H54 (cell line): ENCODE results near the gene TRAPPC3.

Experiments
- DNase-seq: peaks from one replicate; pipeline ENCODE4 v3.0.0; 2011; ENCODE audit warnings: low spot score, mixed read lengths; ENCODE audit not compliant: insufficient read length
- FAIRE-seq: peaks from 3 replicates; lab custom pipeline; 2011; peaks lifted over from hg19 to GRCh38; lab: Jason Lieb, UNC
- POLR2A ChIP-seq: IDR thresholded peaks from 2 replicates; pipeline ENCODE4 v1.6.1; 2011; ENCODE audit warnings: low read depth, mild to moderate bottlenecking, low read length

Gene TRAPPC3

DNA sequence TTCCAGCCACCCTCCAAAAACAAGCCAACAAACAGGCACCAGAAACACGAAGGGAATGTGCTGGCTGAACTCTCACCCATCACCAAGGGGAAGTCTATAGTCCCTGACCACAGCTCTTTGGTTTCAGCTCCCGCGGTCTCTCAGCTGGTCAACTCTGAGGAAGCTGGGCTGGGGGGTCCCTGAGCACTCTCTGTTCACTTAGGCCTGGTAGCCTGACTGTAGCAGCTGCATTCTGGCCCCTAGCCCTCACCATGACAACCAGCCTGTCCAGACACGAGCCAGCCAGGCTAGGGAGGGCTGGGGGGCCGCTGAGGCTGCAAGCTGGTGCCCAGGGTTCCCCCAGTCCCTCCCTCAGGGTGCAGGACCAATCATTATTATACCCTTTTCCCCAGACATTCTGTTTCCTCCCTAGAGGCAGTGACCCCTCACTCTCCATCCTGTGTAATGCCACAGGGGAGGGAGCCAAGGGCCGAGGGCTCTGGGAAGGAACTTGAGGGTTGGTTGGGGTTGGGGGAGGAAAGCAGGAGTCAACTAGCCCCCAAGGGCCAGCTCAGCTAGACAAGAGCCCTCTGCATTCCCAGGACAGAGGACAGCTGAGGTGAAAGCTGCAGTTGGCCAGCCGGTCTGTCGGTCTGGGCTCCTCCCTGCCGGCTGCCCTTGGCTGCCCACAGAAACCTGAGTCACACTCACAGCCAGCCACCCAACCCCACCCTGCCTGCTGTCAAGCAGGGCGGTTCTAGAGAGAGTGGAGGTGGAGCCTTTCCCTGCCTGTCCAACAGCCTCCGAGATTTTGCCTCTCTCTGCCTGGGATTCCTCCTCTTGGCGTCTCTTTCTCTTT, 1.2 kb upstream of the TRAPPC3 start:
- peak; percentile 73 for TF ChIP-seq POLR2A
- DNase-seq (peak; percentile 89), FAIRE-seq (peak; percentile 68)

DNA sequence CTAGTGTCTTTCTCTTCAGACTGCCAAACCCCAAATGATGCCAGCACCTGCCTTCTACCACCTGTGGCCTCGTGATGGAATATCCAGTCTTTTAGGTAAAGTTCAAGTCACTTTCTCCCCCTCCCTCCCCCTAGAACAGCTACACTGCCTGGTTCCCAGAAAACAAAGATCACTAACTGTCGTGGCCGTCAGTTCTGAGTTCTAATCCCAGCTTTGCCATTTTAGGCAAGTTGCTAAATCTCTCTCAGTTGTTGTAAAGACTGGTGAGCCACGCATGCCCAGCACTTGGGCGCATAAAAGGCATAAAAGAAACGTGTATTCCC, 648 bp upstream of the TRAPPC3 start:
- DNase-seq, result no peak
- no peak for TF ChIP-seq POLR2A
- no peak for FAIRE-seq

DNA sequence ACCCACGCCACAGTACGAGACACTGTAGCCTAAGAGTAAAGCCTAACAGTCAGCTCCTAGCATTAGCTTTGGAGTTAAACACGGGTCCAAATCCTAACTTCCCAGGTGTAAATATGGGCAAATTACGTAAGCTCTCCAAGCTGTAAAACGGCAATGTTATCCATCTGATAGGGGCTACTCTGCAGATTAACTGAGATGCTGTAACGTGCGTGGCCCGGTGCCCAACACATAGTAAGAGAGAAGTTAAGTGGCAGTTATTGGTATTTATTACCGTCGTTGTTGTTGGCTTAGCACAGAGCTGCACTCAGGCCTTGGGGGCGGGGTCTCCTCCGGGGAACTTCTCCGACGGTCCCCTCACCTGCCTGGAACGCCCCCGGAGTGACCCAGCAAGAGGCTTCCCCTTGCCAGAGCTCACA, 457 bp downstream of the TRAPPC3 start:
- no peak for TF ChIP-seq POLR2A
- DNase-seq (no peak), FAIRE-seq (no peak)

DNA sequence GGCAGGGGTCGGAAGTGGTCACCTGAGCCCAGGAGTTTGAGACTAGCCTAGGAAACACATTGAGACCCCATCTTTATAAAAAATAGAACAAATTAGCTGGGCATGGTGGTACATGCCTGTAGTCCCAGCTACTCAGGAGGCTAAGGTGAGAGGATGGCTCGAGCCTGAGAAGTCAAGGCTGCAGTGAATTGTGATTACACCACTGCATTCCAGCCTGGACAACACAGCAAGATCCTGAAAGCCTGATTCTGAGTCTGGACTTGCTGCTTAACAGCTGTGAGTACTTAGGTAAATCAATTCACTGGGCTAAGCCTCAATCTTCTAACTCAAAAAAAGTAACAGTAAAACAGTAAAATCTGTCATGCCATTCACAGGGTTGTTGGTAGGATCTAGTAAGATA, 4.9 kb downstream of the TRAPPC3 start:
- TF ChIP-seq POLR2A, result no peak
- no peak for FAIRE-seq
- DNase-seq, result no peak

DNA sequence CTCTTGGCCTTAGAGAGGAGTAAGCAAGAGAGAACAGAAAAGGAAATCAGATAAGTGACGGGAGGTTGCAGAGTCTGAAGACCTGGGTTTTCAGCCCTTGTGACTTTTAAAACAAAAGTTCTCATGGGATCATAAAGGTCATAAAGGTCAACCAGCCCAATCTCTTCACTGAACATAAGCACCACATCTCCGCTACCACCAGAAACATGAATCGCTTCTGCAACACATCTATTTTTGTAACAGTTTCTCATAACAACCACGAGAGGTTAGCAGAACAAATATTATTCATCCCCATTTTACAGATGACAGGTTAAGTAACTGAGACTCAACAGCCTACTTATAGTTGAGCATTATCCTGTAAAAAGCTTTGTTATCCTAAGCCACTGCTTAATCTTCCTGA, 5.9 kb downstream of the TRAPPC3 start:
- no peak for FAIRE-seq
- no peak for DNase-seq
- no peak for TF ChIP-seq POLR2A

DNA sequence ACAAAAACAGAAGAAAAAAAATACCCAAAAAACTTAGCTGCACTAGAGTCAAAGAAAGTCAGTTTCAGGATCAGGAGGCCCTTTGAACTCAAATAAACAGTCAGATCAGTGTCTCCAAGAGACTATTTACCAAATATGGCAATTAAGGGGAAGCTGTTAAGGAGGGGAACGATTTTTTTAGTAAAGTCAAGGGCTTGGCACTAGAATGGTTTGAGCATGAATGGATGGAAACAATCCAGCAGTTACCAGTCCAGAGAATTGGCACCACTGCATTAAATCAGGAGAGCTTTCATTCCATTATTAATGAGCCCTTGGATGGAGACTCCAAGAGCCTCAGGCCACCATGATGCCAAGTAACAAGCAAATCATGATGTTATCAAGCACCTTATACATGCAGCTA, 7.2 kb downstream of the TRAPPC3 start:
- DNase-seq, result no peak
- no peak for TF ChIP-seq POLR2A
- no peak for FAIRE-seq

DNA sequence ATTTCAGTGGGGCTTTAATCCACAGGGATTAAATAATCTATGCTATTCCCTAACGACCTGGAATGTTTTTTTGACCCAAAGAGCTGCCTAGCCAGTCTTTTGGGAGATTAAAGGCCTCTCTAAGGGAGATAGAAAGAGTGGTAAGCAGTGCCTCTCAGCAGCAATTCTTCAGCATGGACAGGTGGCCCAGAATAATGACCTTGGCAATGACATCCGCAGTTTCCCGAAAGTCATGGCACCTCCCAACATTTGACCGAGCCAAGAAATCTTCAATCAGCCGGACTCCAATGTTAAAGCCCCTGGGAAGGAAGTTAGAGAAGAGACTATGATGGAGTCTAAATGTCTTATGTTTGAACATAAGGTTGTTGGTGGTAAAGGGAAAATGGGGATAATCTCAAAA, 9.8 kb downstream of the TRAPPC3 start:
- DNase-seq (no peak), FAIRE-seq (no peak)
- TF ChIP-seq POLR2A, result no peak

DNA sequence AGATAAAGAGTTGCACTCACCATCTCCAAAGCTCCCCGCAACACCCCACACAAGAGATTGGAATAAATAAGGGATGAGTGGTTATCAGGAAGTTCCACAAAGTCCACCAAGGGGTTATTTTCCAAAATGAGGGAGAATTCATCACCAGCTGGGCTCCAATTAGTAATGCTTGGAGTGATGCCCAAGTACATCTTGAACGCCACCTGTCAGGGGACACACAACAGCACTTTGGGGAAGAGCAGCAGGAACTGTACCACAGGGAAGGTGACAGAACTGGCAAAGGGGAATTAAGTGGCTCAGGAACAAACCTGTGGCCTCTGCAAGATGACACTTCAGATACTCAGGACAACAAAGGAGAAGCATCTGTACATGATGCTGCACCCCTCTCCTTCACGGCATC, 11.5 kb downstream of the TRAPPC3 start:
- TF ChIP-seq POLR2A, result no peak
- no peak for FAIRE-seq

DNA sequence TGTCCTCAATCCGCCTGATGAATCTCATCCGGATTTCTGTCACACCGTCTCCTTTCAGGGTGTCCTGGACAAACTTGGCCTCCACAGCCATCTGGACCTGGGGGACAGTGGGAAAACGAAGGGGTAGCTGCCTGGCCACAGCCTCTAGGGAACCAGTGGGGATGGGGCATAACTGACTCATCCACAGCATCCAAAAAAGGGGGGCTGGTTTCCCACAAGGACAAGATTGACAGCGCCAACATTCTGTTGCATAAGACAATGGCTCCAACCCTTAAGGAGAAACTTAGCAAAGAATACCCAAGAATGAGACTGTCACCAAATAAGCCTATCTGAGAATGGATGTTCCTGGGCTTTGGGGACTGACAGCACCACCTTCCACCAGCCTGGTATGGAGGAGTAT, 12.1 kb downstream of the TRAPPC3 start:
- DNase-seq (no peak), FAIRE-seq (no peak)
- TF ChIP-seq POLR2A, result no peak

More for the DNA sequence above, 11.5 kb downstream of the TRAPPC3 start:
- DNase-seq, result no peak

DNA sequence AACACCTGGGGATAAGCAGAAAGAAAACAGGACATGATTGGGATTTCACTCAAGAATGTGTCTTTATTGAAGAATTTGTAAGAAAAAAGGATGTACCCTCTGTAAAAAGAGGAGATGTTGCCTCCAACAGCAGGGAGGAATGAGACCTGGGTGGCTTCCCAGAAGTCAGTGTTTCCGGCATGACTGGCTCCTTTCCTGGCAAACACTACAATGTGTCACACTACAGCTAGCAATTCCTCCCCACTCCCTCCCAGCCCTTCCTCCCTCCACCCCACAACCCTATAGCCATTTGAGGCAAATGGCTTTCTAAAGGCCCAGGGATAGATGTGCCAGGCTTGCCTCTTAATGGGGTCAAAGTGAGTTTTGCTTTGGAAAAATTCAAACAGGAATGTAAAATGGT, 12.8 kb downstream of the TRAPPC3 start:
- FAIRE-seq, result no peak
- no peak for TF ChIP-seq POLR2A
- peak; percentile 69 for DNase-seq

DNA sequence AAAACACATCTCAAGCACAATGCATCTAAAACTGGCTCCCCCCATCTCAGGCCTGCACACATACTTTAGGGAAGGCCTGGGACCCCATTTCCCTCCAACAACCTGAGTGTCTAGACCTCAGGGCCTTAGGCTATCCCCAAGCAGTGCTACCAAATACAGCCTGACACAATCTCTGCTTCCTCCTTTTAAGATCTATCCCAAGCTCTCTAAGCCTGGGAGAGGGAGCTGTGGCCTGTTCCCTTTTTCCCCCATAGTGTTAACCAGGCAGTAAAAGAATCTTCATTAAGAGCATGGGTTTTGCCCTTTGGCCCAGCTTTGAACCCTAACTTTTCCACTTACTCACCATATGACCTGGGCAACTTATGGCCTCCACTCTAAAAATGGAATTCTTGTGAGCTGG, 13.5 kb downstream of the TRAPPC3 start:
- TF ChIP-seq POLR2A, result no peak
- no peak for DNase-seq
- FAIRE-seq, result no peak

DNA sequence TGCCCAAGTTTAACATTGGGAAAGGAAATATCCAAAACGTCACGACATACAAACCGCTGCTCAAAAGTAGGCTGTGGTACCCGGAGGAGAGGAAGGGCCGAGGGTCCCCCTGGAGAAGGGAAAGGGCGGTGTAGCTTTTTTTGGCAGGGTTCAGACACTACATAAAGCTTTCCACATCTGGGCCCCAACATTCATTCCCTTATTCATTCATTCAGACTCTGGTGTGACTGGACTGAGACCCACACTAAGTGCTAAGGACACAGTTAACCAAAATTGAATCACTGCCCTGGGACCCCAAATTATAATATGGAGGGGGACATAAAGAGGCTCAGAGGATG, 14.0 kb downstream of the TRAPPC3 start:
- FAIRE-seq, result no peak
- no peak for DNase-seq
- no peak for TF ChIP-seq POLR2A

DNA sequence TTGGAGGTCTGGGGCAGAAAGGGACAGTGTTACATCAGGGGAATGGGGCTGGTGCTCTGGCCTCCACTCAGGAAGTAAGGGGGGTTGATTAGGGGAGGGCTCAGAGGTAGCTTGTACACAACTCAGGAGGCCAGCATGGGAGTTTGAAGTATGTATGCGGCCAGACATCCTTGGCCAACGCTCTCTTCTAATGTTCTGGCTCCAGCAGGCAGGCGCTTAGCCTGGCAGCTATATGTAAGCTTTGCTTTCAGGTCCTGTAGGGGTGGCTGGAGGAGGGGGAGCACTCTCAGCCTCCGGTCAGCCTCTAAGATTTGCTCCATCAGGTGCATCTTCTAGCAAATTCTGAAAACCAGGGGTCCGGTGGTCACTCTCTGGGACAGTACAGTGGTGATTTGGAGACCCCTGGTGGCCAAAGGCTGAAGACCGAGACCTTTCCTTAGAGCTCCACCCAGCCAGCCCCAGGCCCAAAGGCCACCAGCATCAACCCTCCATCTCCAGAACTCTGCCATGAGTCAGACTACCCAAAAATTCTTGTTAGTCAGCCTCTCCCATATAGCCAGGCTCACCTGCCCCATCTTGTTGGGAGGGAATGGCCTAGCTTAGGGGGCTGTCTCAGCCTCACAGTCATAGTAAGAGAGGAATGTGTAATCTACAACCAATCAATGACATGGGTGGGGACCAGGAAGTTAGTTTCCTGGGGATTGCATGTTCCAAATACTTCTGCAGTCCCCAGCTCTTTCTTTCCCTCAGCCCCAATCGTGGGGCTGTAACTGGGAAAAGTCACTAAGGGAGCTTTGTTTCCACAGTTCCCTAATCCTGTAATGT, 14.6 kb downstream of the TRAPPC3 start:
- no peak for FAIRE-seq
- TF ChIP-seq POLR2A, result no peak
- peak; percentile 65 for DNase-seq

DNA sequence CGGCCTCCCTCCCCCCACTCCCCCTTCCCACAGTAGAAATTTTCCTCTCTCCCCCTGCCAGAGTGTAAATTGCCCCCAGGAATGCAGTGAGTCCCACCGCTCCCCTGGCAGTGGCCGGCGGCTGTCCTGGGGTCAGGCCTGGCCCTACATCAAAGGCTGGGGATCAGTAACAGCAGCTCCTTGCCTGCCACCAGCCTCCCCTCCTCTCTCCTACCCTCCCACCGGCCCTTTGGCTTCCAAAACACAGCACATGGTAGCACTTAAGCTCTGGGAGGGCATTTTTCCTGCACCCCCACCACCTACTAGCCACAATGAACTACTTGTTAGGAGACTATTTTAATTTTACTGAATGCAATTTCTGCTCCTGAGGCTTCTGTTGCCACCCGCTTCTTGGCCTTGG, 15.3 kb downstream of the TRAPPC3 start:
- TF ChIP-seq POLR2A, result no peak
- FAIRE-seq (no peak), DNase-seq (no peak)

DNA sequence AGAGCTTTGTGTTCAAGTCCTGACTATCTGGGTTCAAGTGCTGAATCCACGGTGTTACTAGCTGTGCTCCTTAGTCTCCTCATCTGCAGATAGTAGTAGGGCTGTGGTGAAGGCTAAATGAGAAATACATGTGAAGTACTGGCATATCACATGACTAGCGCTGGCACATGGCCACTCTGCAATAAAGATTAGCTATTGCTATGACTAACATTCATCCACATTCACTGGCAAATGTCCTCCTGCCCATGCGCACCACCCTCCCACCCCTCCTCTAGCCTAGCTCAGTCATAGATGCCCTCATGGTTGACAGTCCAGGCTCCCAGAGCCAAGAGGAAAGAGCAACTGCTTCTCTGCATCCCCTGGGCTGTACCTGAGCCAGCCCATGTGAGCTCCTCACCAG, 15.8 kb downstream of the TRAPPC3 start:
- peak; percentile 76 for FAIRE-seq
- peak; percentile 94 for DNase-seq

More for the DNA sequence above, 15.8 kb downstream of the TRAPPC3 start:
- TF ChIP-seq POLR2A, result no peak; the same call in 1 of the 2 replicates
